Fibroblast of villous mesenchyme (primary cell): Measurements from ENCODE around the gene ELL3. TPM values are rescaled to one million over a fixed set of nuclear protein-coding genes. Genes with fewer than 3 reads are reported as not detected.
A peak's percentile ranks its signal among the peaks of the same experiment; 100 is the strongest.

Experiments used
- DNase-seq: peaks from one replicate; pipeline ENCODE4 v3.0.0-alpha.2; 2010; ENCODE audit warnings: low read depth
- H3K4me3 ChIP-seq: 2 replicates; pipeline ENCODE4 v1.5.1; 2011; ENCODE audit warnings: low read depth, mild to moderate bottlenecking, low read length
- CTCF ChIP-seq: IDR thresholded peaks from 2 replicates; pipeline ENCODE4 v1.5.1; 2012; ENCODE audit warnings: low read depth, mild to moderate bottlenecking, low read length; ENCODE audit not compliant: insufficient read depth
- total RNA-seq: library from RNA; depleted of rRNA; stranded (reverse); fragments of >200 nt; gene quantifications from 2 replicates; pipeline ENCODE4 v1.2.3, GENCODE V29; 2012

The ELL3 gene
- total RNA-seq, 1 donor: 4.3 TPM

DNA sequence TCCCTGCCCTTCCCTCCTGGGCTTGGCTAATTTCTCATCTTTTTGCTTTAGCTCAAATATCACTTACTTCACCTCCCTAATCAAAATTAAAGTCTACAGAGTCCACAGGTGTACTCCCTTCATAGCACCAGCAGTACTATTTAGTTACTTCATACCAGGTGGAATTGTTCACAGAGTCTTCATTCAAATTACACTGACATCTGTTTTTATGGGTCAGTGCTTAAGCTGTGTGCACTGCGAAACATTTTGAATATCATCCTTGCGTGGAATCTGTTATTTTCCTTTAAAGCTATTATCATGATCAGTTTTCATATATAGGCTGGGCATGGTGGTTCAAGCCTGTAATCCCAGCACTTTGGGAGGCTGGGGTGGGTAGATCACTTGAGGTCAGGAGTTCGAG, 12.6 kb upstream of the ELL3 start:
- TF ChIP-seq CTCF: no peak
- no peak overlapping the region for H3K4me3 ChIP-seq
- DNase-seq: no peak

DNA sequence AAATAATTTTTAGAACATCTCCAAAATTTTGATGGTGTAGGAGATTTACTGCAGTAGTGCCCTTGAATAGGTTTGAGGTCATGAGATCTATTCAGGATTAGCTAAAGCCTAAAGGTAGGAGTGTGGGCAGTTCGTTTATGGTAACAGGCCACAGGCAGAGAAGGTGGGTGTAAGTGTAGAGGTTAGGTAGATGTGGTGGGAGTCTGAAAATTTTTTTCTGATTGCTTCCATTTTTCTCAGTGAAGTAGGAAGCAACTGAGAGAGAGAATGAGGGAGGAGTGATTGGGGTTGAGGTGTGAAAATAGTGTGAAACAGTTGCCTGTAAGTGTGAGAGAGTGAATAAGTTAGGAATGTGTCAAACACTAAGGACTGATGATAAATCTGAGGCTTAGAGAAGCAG, 2.2 kb upstream of the ELL3 start:
- H3K4me3 ChIP-seq: no peak overlapping the region
- TF ChIP-seq CTCF: no peak

GRCh38 chr15:43777267-43777914, 625 bp upstream of the ELL3 start:
- DNase-seq: peak; percentile 78
- H3K4me3 ChIP-seq: peak overlapping the region; percentile 74
- TF ChIP-seq CTCF: peak; percentile 64

More for the DNA sequence above, 2.2 kb upstream of the ELL3 start:
- no peak for DNase-seq

DNA sequence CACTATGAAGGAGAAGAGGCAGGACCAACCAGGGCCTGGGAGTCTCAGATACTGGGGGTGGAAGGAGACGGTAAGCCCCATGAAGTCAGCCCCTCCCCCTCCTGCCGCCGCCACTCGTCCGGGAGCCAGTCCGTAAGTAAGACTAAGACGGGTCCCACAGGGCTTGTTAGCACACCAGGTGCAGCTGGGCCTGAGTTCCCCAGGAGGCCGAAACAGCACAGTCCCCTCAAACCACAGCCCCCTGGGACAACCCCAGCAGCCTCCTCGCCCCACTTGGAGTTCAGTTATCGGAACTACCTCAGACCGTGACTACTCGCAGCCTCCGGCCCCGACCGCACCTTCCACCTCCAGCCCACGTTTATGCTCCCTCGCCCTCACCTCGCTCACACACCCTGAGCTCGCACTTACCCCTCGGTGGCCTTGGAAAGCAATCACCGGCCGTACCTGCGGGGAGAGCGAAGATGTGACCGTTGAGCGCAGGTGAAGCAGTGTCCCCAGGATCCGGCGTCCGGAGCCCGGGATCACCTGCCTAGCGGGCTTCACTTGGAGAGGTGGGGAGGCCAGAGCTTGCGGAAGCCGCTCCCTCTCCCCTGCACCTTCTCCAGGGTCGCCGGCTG, 557 bp downstream of the ELL3 start:
- peak overlapping the region; percentile 74 for H3K4me3 ChIP-seq
- no peak for TF ChIP-seq CTCF
- no peak for DNase-seq

- peak; percentile 33 for DNase-seq
- peak overlapping the region; percentile 74 for H3K4me3 ChIP-seq
- TF ChIP-seq CTCF: peak; percentile 34
Measured at GRCh38 chr15:43775411-43775965, 1.3 kb downstream of the ELL3 start.

GRCh38 chr15:43774062-43774461, 2.7 kb downstream of the ELL3 start:
- no peak for TF ChIP-seq CTCF
- no peak for DNase-seq
- no peak overlapping the region for H3K4me3 ChIP-seq

- no peak for DNase-seq
- no peak overlapping the region for H3K4me3 ChIP-seq
- TF ChIP-seq CTCF: no peak
Measured at GRCh38 chr15:43772624-43773023, 4.1 kb downstream of the ELL3 start.
